ENCODE measurements around the gene NISCH. TPM values are rescaled to one million over a fixed set of nuclear protein-coding genes. Genes with fewer than 3 reads are reported as not detected.

Gene NISCH
- total and polyA plus RNA-seq, 12 donors, result 24.0 to 56.3 (median 41.9) TPM

GRCh38 chr3:52435246-52436101, 19.9 kb upstream of the NISCH start:
- DNase-seq, result no peak
- peak in 7 of 8 donors; percentile 1 to 17 (median 7) for ATAC-seq
- intact Hi-C loops (cut with DNase I), result no loop called here
- no peak overlapping the region for H3K4me3 ChIP-seq
- H3K9me3 ChIP-seq, result no peaks in the 10 kb centered on the region
- H3K4me1 ChIP-seq, result peaks cover 34 to 88% (median 54%) of the 10 kb centered on the region in 9 donors
- H3K36me3 ChIP-seq, result peaks cover 0 to 4% (median 0%) of the 10 kb centered on the region in 9 donors
- 95% methylated on average over 32 of the region's 32 CpGs for WGBS, 2 donors
- no peak for TF ChIP-seq CTCF (IDR thresholded peaks at IDR 0.05)
- H3K27ac ChIP-seq, result peak overlapping the region in 8 of 10 donors; percentile 28 to 86 (median 70)
- H3K27me3 ChIP-seq, result no peaks in the 10 kb centered on the region

GRCh38 chr3:52436500-52437149, 18.8 kb upstream of the NISCH start:
- ATAC-seq (peak in 6 of 8 donors; percentile 5 to 74 (median 16)), DNase-seq (no peak)
- H3K9me3 ChIP-seq, result no peaks in the 10 kb centered on the region
- H3K36me3 ChIP-seq, result peaks cover 0 to 9% (median 0%) of the 10 kb centered on the region in 9 donors
- TF ChIP-seq CTCF (IDR thresholded peaks at IDR 0.05), result no peak
- peaks cover 32 to 77% (median 49%) of the 10 kb centered on the region in 9 donors for H3K4me1 ChIP-seq
- H3K4me3 ChIP-seq, result no peak overlapping the region
- H3K27ac ChIP-seq, result peak overlapping the region in 7 of 10 donors; percentile 11 to 86 (median 53)
- no peaks in the 10 kb centered on the region for H3K27me3 ChIP-seq
- WGBS, 2 donors, result 82 to 89% methylated on average over 13 of the region's 13 CpGs
- intact Hi-C loops (cut with DNase I), result no loop called here

GRCh38 chr3:52437326-52438103, 17.9 kb upstream of the NISCH start:
- H3K4me1 ChIP-seq, result peaks cover 24 to 68% (median 40%) of the 10 kb centered on the region in 9 donors
- ATAC-seq (peak in 2 of 8 donors; percentile 5 to 10), DNase-seq (no peak)
- intact Hi-C loops (cut with DNase I), result no loop called here
- WGBS, 2 donors, result 88 to 91% methylated on average over 15 of the region's 15 CpGs
- TF ChIP-seq CTCF (IDR thresholded peaks at IDR 0.05), result no peak
- H3K27ac ChIP-seq, result peak overlapping the region in 7 of 10 donors; percentile 11 to 86 (median 53)
- no peaks in the 10 kb centered on the region for H3K9me3 ChIP-seq
- peaks cover 0 to 9% (median 0%) of the 10 kb centered on the region in 9 donors for H3K36me3 ChIP-seq
- H3K27me3 ChIP-seq, result no peaks in the 10 kb centered on the region
- H3K4me3 ChIP-seq, result no peak overlapping the region

- no peak for TF ChIP-seq CTCF (IDR thresholded peaks at IDR 0.05)
- peaks cover 18 to 63% (median 35%) of the 10 kb centered on the region in 9 donors for H3K4me1 ChIP-seq
- peak overlapping the region in 2 of 10 donors; percentile 15 to 31 for H3K27ac ChIP-seq
- DNase-seq (no peak), ATAC-seq (no peak)
- H3K4me3 ChIP-seq, result no peak overlapping the region
- H3K9me3 ChIP-seq, result no peaks in the 10 kb centered on the region
- 87 to 88% methylated on average over 6 of the region's 6 CpGs for WGBS, 2 donors
- H3K36me3 ChIP-seq, result peaks cover 0 to 9% (median 0%) of the 10 kb centered on the region in 9 donors
- H3K27me3 ChIP-seq, result no peaks in the 10 kb centered on the region
- intact Hi-C loops (cut with DNase I), result no loop called here
Measured at GRCh38 chr3:52438104-52438376, 17.4 kb upstream of the NISCH start.

Measured in heart right ventricle (tissue), 16 donors.